Natural killer cell treated with Interleukin-12 subunit alpha and Interleukin-12 subunit beta and Interleukin-15 and Interleukin-18, amount 100 ng/mL, for 72 hours (primary cell): ENCODE measurements around the gene RALGPS1. TPM values are rescaled to one million over a fixed set of nuclear protein-coding genes. Genes with fewer than 3 reads are reported as not detected.

Experiments
- ATAC-seq, 2 donors: fragments of 150-1000 bp; cut with Tn5 transposase in 1 of 2; sonication (Bioruptor Pico), chemical (Tn5 transposase) in 1 of 2; 2 replicates each; pipeline ENCODE4 v1.10.0; 2021
- DNase-seq: peaks from one replicate; pipeline ENCODE4 v3.0.0; 2022; ENCODE audit warnings: low spot score
- H3K27ac Mint-ChIP-seq, 2 donors: 1 replicate in 1 of 2; 2 replicates in 1 of 2; pipeline ENCODE4 v1.8.0; 2022; ENCODE audit warnings: mixed read lengths in 2 of 2, mild to moderate bottlenecking in 1 of 2, moderate library complexity in 1 of 2
- H3K27me3 Mint-ChIP-seq, 2 donors: 1 replicate in 1 of 2; 2 replicates in 1 of 2; pipeline ENCODE4 v1.8.0; 2022; ENCODE audit warnings: mixed read lengths in 2 of 2
- H3K36me3 Mint-ChIP-seq: one replicate; pipeline ENCODE4 v1.8.0; 2022; ENCODE audit warnings: mixed read lengths
- H3K4me1 Mint-ChIP-seq, 2 donors: 1 replicate in 1 of 2; 2 replicates in 1 of 2; pipeline ENCODE4 v1.8.0; 2022; ENCODE audit warnings: low read depth in 2 of 2, mixed read lengths in 2 of 2, mild to moderate bottlenecking in 1 of 2
- H3K4me3 Mint-ChIP-seq: one replicate; pipeline ENCODE4 v1.8.0; 2022; ENCODE audit warnings: mixed read lengths
- H3K9me3 Mint-ChIP-seq: 2 replicates; pipeline ENCODE4 v1.8.0; 2022; ENCODE audit warnings: mixed read lengths
- total RNA-seq, 2 donors: library from RNA; stranded (reverse); gene quantifications; one replicate each; pipeline ENCODE4 v1.2.3, GENCODE V29; 2022

Gene RALGPS1
- total RNA-seq, 2 donors from 2014 or later, result 4.4 to 7.0 TPM

DNA sequence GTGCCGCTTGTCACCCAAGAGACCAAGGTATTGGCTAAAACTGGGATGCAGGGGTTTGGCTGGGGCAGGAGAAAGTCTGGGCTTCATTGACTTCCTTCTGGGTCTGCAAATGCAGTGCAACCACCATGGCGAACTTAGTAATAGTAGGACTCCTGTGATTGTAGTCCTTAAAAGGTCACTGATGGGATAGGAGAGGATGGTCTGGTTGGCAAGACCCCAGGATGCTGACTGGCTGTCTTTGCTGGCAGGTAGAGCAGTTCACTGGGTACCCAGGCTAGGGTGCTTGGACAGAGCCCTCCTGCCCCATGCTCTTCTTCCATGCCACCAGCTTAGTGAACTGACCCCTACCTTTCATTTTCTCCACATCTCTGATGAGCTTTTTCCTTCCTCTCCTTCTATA, 170.6 kb downstream of the RALGPS1 start:
- H3K27ac Mint-ChIP-seq, result no peak overlapping the region
- H3K9me3 Mint-ChIP-seq, result no peaks in the 10 kb centered on the region
- ATAC-seq, result no peak
- H3K36me3 Mint-ChIP-seq, result no peaks in the 10 kb centered on the region
- DNase-seq, result no peak
- no peaks in the 10 kb centered on the region for H3K4me1 Mint-ChIP-seq
- no peak overlapping the region for H3K4me3 Mint-ChIP-seq
- H3K27me3 Mint-ChIP-seq, result no peaks in the 10 kb centered on the region

DNA sequence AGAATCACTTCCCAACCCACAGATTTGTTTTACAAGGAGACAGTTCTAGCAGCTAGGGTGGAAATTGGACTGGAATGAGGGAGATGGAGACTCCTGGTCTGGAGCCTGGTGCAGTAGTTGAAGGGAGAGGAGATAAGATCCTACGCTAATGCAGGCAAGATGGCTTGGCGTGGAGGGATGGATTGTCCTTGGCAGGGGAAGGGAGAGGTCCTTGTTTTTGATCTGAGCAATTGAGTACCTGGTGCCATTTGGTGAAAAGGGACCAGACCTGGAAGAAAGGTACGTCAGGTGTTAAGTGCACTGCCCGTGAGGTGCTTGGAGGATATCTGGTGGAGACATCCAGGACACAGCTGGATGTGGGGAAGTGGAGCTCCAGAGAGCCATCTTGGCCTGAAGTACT, 172.2 kb downstream of the RALGPS1 start:
- no peak overlapping the region for H3K4me3 Mint-ChIP-seq
- H3K27ac Mint-ChIP-seq, result peak overlapping the region in 1 of 2 donors; percentile 19
- no peak for DNase-seq
- H3K4me1 Mint-ChIP-seq, result peaks cover 2 to 4% of the 10 kb centered on the region in 2 donors
- H3K27me3 Mint-ChIP-seq, result peaks cover 0 to 2% of the 10 kb centered on the region in 2 donors
- ATAC-seq, result no peak
- H3K9me3 Mint-ChIP-seq, result no peaks in the 10 kb centered on the region
- H3K36me3 Mint-ChIP-seq, result no peaks in the 10 kb centered on the region

DNA sequence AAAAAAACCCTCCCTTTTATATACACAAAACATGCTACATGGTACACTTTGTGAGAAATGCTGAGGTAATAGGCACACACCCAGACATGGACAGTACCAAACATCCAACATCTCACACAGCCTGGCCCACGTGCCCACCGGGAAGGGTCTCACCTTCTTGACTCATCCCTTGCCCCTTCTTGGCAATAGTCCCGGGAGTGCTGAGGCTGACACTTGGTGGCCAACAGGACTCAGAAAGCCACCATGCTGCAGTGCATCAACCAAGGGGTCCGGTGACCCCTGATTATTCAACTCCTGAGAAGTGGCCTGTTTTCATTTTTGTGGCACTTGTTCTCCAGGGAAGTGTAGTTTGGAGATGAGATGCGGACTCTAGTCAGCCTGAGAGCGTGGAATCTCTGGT, 172.8 kb downstream of the RALGPS1 start:
- ATAC-seq (no peak), DNase-seq (no peak)
- H3K36me3 Mint-ChIP-seq, result no peaks in the 10 kb centered on the region
- peaks cover 6 to 9% of the 10 kb centered on the region in 2 donors for H3K4me1 Mint-ChIP-seq
- H3K27me3 Mint-ChIP-seq, result peaks cover 0 to 3% of the 10 kb centered on the region in 2 donors
- no peak overlapping the region for H3K27ac Mint-ChIP-seq
- H3K4me3 Mint-ChIP-seq, result no peak overlapping the region
- H3K9me3 Mint-ChIP-seq, result no peaks in the 10 kb centered on the region

DNA sequence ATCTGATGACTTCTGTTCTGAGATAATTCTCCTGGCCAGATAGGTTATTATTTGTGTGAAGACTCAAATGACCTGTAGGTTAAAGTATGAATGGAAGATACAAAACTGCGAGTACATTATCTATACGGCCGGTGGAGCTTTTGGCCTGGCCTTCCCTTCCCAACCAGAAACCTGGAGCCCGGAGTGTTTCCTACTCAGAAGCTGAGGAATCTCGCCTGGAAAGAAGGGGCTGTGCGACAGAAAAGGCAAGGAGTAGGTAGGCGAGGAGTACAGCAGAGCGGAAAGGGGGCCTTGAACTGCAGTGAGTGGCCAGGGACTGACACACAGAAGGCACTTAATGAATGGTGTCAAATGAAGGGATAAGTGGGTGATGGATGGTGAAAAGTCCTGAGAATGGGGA, 173.3 kb downstream of the RALGPS1 start:
- H3K27ac Mint-ChIP-seq, result no peak overlapping the region
- H3K4me1 Mint-ChIP-seq, result peaks cover 6 to 11% of the 10 kb centered on the region in 2 donors
- H3K36me3 Mint-ChIP-seq, result no peaks in the 10 kb centered on the region
- DNase-seq (no peak), ATAC-seq (no peak)
- no peak overlapping the region for H3K4me3 Mint-ChIP-seq
- H3K27me3 Mint-ChIP-seq, result peaks cover 0 to 4% of the 10 kb centered on the region in 2 donors
- no peaks in the 10 kb centered on the region for H3K9me3 Mint-ChIP-seq

DNA sequence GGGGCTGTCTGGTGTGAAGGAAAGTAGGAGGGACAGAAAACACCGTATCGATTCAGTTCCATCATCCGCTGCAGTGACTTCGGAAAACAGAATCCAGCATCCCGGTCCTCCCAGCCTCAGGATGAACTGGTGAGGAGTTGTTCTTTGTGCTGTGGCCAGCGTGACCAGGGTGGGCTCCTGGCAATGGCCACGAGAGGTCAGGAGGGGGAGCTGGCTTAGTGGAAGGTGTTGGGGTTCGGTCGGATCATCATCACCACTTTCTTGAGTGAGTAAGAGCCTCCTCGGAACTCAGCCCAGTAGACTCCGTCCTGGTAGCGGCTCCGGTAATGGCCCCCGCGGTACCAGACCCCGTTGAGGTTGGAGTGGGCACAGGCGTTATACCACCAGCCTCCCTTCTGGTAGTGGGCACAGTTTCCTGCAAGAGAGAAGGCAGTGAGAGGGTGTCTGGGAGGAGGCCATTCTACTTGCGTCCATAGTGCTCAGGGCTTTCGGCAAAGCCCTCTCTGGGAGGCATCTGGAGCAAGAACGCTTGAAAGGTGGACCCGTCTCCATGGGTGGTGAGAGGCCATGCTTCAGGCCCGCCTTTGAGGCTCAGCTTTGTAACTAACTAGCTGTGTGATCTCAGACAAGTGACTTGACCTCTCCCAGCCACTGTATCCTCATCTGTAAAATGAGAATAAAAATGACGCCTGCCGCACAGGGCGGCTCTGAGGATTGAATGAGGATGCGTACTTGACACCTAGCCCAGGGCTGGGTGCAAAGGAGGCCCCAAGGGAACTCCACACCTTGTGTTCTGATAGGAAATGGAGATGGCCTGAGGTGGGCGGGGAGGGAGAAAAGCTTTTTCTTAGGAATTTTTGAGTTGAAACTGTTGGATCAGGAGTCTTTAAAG, 174.4 kb downstream of the RALGPS1 start:
- H3K27me3 Mint-ChIP-seq, result peaks cover 0 to 4% of the 10 kb centered on the region in 2 donors
- peaks cover 6 to 11% of the 10 kb centered on the region in 2 donors for H3K4me1 Mint-ChIP-seq
- DNase-seq (no peak), ATAC-seq (no peak)
- no peaks in the 10 kb centered on the region for H3K36me3 Mint-ChIP-seq
- H3K27ac Mint-ChIP-seq, result no peak overlapping the region
- H3K9me3 Mint-ChIP-seq, result no peaks in the 10 kb centered on the region
- no peak overlapping the region for H3K4me3 Mint-ChIP-seq

DNA sequence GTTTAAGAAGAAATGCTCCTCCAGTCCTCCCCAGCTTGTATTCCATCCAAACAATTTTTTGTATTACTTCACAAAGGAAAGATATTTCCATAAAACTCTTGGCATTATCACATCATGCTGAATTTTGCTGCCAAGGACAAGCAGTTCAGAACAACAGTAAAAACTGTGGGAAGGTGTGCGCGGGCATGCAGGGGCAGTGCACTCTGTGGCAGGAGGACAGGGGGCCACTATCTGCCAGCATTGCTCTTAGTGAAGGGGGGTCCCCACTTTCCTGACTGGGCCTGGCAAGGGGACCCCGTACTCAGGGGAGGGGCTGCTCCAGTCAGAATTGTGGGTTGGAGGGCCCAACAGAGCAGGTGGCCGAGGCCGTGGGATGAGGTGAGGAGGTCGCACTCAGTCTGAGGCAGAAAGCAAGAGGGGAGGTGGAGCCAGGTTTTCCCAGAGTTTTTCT, 175.1 kb downstream of the RALGPS1 start:
- H3K4me3 Mint-ChIP-seq, result no peak overlapping the region
- peaks cover 0 to 4% of the 10 kb centered on the region in 2 donors for H3K27me3 Mint-ChIP-seq
- H3K27ac Mint-ChIP-seq, result no peak overlapping the region

DNA sequence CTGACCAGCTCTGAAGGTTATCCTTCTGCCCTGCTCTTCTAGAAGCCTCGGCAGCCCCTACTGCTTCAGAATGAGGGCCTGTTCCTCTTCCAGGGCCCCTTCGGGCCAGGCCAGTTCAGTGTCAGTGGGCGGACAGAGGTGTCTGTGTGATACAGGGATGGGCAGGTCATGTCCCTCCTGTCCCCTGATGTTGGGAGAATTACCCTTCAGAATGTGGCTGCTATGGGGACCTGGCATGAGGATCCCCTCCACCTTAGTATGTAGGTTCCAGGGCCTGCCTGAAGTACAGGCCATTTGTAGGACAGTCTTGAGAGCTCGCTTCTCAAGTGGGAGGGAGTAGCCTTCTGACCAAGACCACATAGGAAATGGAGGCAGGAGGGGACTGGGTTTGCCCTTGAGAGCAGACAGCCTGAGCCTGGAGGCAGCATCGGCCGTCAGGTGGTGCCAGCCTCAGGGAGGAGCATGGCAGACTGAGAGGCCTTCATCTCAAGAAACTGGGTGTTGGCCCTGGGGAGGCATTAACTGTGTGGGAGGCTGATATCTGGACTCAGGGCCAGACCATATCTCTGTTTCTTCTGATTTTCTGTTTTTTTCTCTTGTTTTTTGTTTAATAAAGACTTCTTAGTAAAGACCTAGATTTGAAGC, 175.9 kb downstream of the RALGPS1 start:
- Mint-ChIP-seq H3K27me3 (peaks cover 0 to 4% of the 10 kb centered on the region in 2 donors), H3K9me3 (no peaks in the 10 kb centered on the region), H3K4me3 (no peak overlapping the region), H3K4me1 (peaks cover 6 to 11% of the 10 kb centered on the region in 2 donors), H3K36me3 (no peaks in the 10 kb centered on the region), H3K27ac (no peak overlapping the region)
- DNase-seq (no peak), ATAC-seq (no peak)

More for the DNA sequence above, 175.1 kb downstream of the RALGPS1 start:
- no peak for DNase-seq
- Mint-ChIP-seq H3K4me1 (peaks cover 6 to 11% of the 10 kb centered on the region in 2 donors), H3K9me3 (no peaks in the 10 kb centered on the region), H3K36me3 (no peaks in the 10 kb centered on the region)
- ATAC-seq, result no peak

DNA sequence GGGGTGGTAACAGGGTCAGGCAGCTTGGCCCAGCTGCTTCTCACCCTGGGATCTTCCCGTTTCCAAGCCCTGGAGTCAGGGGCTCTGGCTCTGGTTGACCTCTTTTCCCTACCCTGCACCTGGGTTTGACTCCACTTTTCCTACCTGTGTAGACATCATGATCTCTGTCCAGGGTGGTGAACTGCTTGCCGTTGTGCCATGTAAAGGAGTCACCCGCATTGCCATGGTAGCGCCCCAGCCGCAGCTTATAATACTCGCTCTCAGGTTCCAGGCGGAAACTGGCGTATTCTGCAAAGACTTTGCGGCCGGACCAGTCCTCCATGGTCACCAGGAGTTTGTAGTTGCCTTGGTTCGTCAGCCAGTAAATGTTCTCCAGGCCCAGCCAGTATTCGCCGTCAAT, 176.9 kb downstream of the RALGPS1 start:
- H3K27me3 Mint-ChIP-seq, result peaks cover 0 to 4% of the 10 kb centered on the region in 2 donors
- no peak overlapping the region for H3K27ac Mint-ChIP-seq
- no peaks in the 10 kb centered on the region for H3K9me3 Mint-ChIP-seq
- peaks cover 6 to 11% of the 10 kb centered on the region in 2 donors for H3K4me1 Mint-ChIP-seq
- no peak for DNase-seq
- no peak overlapping the region for H3K4me3 Mint-ChIP-seq
- ATAC-seq, result no peak
- H3K36me3 Mint-ChIP-seq, result no peaks in the 10 kb centered on the region

DNA sequence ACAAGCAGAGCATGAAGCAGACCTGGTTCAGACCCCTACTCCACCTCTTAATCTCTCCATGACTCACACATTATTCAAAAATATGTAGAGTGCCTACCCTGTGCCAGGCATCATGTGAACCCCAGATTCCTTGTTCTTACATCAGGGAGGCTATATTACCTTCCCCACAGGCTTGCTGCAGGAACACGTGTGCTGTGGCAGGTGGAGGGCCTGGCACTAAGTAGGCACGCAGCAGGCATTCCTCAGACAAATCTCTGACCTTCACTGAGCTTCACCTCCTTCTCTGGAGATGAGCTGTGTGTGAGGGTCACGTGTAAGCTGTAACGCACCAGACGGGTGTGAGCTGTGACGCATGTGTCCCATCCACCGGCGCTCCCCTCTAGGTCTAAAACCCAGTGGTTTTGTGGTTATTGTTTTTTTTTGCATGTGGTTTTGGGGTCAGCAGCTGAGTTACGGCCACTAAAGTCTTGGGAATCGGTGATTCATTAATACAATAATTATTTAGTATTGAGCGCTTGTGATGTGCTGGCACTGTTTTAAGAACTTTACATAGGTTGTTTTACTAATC, 177.5 kb downstream of the RALGPS1 start:
- ATAC-seq, result peak in 1 of 2 donors; percentile 68
- H3K27me3 Mint-ChIP-seq, result peaks cover 0 to 4% of the 10 kb centered on the region in 2 donors
- no peaks in the 10 kb centered on the region for H3K9me3 Mint-ChIP-seq

DNA sequence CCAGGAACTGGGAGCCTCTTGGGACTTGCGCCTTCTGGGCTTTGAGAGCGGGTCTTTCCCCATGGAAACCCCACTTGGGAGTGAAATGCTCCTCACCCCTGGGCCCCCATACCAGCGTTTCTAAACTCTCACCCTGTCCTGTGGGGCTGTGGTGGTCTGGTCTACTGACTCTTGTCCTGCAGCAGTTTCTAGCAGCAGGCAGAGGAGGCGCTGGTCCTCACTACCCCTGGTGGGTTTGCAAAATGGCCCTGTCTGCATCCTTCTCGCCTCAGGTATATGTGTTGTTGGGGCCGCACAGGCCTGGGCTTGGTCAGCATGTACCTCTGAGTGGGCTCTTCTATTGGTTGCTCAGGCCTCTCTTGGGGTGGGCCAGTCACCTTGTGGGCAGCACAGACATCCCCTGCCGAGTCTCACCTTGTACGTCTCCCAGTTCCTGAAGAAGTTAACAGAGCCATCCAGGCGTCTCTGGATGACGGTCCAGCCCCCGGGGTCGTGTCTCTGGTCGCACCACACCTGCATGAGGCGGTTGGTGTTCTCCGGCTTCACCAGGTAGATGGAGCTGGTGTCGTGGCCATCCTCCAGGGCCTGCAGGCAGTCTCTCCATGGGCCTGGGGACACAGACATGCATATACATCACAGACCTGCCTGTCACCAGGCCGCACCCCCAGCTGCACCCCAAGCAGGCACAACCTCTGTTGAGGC, 178.9 kb downstream of the RALGPS1 start:
- H3K27me3 Mint-ChIP-seq, result peaks cover 0 to 4% of the 10 kb centered on the region in 2 donors
- no peaks in the 10 kb centered on the region for H3K9me3 Mint-ChIP-seq
- peaks cover 6 to 11% of the 10 kb centered on the region in 2 donors for H3K4me1 Mint-ChIP-seq
- H3K27ac Mint-ChIP-seq, result no peak overlapping the region
- H3K4me3 Mint-ChIP-seq, result no peak overlapping the region
- DNase-seq, result no peak
- no peak for ATAC-seq
- H3K36me3 Mint-ChIP-seq, result no peaks in the 10 kb centered on the region

More for the DNA sequence above, 177.5 kb downstream of the RALGPS1 start:
- Mint-ChIP-seq H3K4me1 (peaks cover 6 to 11% of the 10 kb centered on the region in 2 donors), H3K4me3 (no peak overlapping the region), H3K36me3 (no peaks in the 10 kb centered on the region), H3K27ac (no peak overlapping the region)
- DNase-seq, result no peak

DNA sequence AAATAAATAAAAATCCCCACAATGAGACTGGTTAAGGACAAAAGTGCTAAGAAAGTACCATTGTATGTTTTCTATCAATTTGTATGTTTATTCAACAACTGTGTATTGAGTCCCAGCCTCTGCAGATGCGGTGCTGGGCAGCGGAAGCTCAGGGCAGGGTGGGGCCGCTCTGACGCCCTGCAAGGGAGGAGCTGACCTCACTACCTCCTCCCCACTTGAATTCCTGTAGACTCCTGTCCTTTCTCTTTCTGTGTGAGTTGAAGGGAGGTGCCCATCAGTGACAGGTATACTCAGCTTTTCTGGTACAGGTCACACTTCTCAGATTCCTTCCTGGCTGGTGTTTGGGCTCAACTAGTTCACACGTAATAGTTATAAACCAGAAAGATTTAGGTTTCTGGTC, 180.8 kb downstream of the RALGPS1 start:
- Mint-ChIP-seq H3K4me1 (peaks cover 6 to 11% of the 10 kb centered on the region in 2 donors), H3K4me3 (no peak overlapping the region), H3K9me3 (no peaks in the 10 kb centered on the region), H3K27me3 (peaks cover 0 to 4% of the 10 kb centered on the region in 2 donors), H3K27ac (no peak overlapping the region), H3K36me3 (no peaks in the 10 kb centered on the region)
- ATAC-seq, result no peak
- no peak for DNase-seq

DNA sequence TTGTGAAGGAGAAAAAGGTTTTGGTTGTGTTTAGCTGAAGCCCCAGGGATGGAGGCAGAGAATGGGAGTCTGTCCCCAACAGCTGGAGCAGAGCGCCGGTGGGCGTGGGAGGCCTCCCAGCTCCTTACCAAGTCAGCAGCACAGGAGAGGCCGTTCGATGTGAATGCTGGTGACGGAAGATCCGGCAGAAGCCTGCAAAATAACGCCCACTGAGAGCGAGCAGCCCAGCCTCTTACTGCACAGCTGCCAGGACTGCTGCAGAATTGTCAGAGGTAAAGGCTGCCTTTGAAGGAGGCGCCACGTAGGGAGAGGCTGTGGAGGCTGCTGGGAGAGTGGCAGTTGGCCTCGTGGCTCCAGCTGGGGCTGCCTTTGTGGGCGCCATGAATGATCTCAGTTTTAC, 181.6 kb downstream of the RALGPS1 start:
- no peak for DNase-seq

DNA sequence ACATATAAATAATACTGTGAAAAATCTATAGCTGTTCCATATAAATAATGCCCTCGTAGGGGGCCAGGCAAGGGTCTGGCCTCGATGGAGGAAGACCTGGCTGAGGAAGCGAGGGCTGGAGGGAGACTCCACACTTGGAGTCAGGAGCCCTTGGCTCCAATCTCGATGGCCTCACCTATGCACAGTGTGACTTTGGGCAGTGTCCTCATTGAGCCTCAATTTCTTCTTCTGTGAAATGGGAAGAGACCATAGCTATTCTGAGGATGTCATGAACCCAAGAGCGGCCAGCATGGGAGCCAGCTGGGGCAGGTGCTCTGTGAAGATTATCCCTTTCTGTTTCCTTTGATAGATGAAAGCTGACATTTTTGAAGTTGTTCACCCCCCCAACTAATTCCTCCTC, 183.1 kb downstream of the RALGPS1 start:
- no peak for DNase-seq
- H3K4me3 Mint-ChIP-seq, result no peak overlapping the region
- H3K9me3 Mint-ChIP-seq, result no peaks in the 10 kb centered on the region
- no peak for ATAC-seq
- H3K4me1 Mint-ChIP-seq, result peaks cover 0 to 3% of the 10 kb centered on the region in 2 donors
- no peaks in the 10 kb centered on the region for H3K27me3 Mint-ChIP-seq
- H3K27ac Mint-ChIP-seq, result no peak overlapping the region
- no peaks in the 10 kb centered on the region for H3K36me3 Mint-ChIP-seq

More for the DNA sequence above, 181.6 kb downstream of the RALGPS1 start:
- no peak overlapping the region for H3K27ac Mint-ChIP-seq
- H3K4me1 Mint-ChIP-seq, result peaks cover 6 to 7% of the 10 kb centered on the region in 2 donors
- ATAC-seq, result no peak
- no peaks in the 10 kb centered on the region for H3K9me3 Mint-ChIP-seq
- H3K36me3 Mint-ChIP-seq, result no peaks in the 10 kb centered on the region
- no peak overlapping the region for H3K4me3 Mint-ChIP-seq
- peaks cover 0 to 2% of the 10 kb centered on the region in 2 donors for H3K27me3 Mint-ChIP-seq
